Bladder microvascular endothelial cell (primary cell): Measurements from ENCODE around the gene CARS2. TPM values are rescaled to one million over a fixed set of nuclear protein-coding genes. Genes with fewer than 3 reads are reported as not detected.

Source experiments
- total RNA-seq: library from RNA; depleted of rRNA; stranded (reverse); fragments of >200 nt; gene quantifications from 2 replicates; pipeline ENCODE4 v1.2.3, GENCODE V29; 2014

Gene CARS2
- total RNA-seq: 35.8 and 52.8 TPM in 2 replicates

GRCh38 chr13:110705826-110706569 is at the start of gene CARS2:
Gene CARS2 (minus strand): TSS chr13:110706116. CDS start chr13:110706093, 23 bp downstream.

GRCh38 chr13:110713642-110713952 is 7.7 kb upstream of the CARS2 start, which contains the start of gene ING1:
Gene ING1 (plus strand): TSS chr13:110713700. CDS start chr13:110714150, 450 bp downstream.

GRCh38 chr13:110615322-110616102 is 90.4 kb downstream of the CARS2 start, which contains the start of gene NAXD:
Gene NAXD (plus strand): TSS chr13:110615545. CDS start chr13:110615602, 57 bp downstream.

Other genes with a start within 250 kb of the CARS2 start
- gene RAB20, start 144.4 kb downstream of the CARS2 start, total RNA-seq: 0.76 and 1.5 TPM in 2 replicates
- gene NAXD, start 90.6 kb downstream of the CARS2 start, total RNA-seq: 10.7 and 28.2 TPM in 2 replicates
- gene ING1, start 7.6 kb upstream of the CARS2 start, total RNA-seq: 9.4 and 15.9 TPM in 2 replicates
- gene ANKRD10, start 209.0 kb upstream of the CARS2 start, total RNA-seq: 65.4 and 106 TPM in 2 replicates